ENCODE measurements around the gene WRNIP1.
"Not testable (repeated sequence)": the region's sequence is repeated elsewhere in the genome, so short reads cannot be mapped to it uniquely, and the experiment has no call there.

WRNIP1 gene

GRCh38 chr6:2743280-2744208, 21.6 kb upstream of the WRNIP1 start:
- DNase-seq = no peak

GRCh38 chr6:2744209-2744771, 20.9 kb upstream of the WRNIP1 start:
- DNase-seq = no peak

GRCh38 chr6:2744778-2745177, 20.4 kb upstream of the WRNIP1 start:
- DNase-seq = no peak

DNA sequence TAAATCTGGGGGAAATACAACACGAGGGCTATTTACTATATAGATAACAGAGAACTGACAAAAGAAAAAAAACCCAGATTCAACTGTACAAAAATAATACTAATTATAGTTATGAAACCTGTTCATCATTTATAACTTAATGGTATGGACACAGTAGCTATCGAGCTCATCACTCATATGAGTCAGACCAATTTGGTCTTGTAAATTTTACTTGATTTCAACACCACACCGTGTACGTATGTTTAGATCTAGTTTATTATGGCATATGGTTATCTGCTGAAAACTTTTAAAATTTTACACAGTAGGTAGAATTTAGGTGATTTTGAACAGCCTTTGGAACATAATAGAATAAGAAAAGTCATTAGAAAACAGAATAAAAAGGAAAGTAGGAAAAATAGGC, 19.9 kb upstream of the WRNIP1 start:
- DNase-seq = no peak

DNA sequence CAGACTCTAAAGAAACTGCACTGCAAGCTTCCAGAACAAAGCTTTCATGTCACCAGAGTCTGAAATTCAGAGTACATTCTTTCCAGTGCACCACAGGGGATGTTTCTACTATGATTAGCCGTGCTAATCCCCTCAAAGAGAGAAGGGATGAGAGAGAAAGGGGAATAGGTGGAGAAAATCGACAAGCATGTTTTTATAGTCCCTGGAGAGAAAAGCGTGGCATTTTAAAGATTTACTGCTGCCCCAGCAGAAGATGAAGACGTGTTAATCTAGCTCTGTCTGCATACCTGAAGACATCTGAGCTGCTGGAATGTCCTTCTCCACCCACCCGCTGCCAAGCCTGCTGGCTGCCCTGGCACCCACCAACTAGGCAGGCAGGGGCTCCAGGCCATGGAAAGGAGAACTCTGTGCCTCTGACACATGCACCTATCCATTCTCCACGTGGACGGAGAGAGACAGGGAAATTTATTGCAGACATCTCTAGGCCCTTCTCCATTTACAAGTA, 18.6 kb upstream of the WRNIP1 start:
- no peak for DNase-seq

DNA sequence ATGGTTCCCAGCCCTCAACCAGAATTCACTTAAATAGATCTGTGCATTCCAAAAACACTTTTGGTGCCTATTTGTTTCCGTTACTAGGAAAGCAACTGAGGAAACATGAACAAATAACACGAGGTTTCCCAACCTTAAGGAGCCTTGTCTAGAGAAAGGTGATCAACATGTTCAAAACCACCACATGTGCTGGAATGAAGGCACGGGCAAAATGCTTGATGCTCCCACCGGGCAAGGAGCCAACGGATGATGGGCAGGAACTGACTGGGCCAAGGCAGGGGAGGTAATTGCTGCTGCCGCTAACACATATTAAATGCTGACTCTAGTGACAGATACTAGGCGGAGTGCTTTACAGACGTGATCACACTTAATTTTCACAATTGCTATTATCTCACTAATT, 17.0 kb upstream of the WRNIP1 start:
- DNase-seq = no peak

DNA sequence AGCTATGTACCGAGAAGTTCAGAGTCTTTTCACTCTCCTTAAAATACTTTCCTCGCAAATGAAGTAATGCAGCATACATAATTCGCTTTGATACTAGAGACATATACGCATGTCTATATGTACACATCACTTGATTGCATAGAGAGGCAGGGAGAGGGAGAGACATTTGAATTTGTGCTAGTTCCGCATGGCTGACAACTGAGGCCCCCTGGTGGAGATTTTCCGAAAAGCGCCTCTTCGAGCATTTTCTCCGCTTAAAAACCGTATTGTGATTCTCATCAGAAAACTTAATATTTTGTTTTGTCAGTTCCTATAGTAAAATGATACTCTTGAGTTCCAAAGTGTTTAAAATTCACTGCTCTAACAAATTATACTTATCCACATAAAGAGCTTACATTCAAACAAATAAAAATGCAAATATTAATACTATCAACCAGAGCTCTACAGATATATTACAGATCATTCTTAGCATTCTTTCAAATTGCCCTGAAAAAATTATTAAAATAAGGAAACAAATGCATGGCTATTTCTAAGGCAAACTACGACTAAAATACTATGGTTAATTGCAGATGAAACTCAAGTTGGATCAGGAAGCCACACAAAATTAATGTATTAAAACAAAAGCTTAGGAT, 15.1 kb upstream of the WRNIP1 start:
- DNase-seq = no peak

- DNase-seq = no peak
These were observed 14.4 kb upstream of the WRNIP1 start, which contains the start of gene MYLK4 for GRCh38 chr6:2750832-2751231. MYLK4 (minus strand) TSS chr6:2750922; CDS start chr6:2749294, 1,628 bp downstream.

- no peak for DNase-seq
These were observed 13.3 kb upstream of the WRNIP1 start for GRCh38 chr6:2751871-2752270.

GRCh38 chr6:2752477-2753109, 12.6 kb upstream of the WRNIP1 start:
- DNase-seq = no peak

DNA sequence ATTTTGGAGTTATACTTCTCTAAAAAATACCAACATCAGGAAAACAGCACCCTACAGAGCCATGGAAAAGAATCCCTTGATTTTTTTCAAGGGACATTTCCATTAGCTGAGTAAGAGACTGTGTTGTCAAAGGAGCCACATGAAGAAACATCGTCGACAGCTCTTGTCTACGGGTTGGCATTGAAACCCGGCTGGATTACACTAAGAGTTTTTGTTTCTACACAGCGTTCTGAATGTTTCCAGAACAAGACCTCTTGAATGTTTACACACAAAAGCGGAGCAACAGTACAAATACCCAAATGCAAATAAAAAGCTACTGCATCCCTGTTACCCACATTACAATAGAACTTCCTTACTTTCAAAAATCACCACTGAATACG, 12.1 kb upstream of the WRNIP1 start:
- no peak for DNase-seq

- DNase-seq = no peak
These were observed 11.4 kb upstream of the WRNIP1 start for GRCh38 chr6:2753743-2754142.

DNA sequence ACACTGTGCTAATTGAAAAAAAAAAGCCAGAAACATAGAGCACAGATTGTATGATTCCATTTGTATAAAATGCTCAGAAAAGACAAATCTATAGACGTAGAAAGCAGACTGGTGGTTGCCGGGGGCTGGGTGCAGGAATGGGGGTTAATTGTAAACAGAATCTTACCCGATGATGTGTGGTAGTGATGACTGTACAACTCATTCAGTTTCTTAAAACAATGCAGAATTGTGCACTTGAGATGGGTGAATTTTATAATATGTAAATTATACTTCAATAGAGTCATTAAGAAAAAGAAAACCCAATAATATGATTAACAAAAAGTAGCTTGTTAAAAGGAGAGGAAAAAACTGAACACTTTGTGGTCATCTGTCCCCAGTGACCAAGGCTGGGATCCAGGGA, 10.8 kb upstream of the WRNIP1 start:
- DNase-seq = no peak

GRCh38 chr6:2754911-2755310, 10.3 kb upstream of the WRNIP1 start:
- DNase-seq = no peak

DNA sequence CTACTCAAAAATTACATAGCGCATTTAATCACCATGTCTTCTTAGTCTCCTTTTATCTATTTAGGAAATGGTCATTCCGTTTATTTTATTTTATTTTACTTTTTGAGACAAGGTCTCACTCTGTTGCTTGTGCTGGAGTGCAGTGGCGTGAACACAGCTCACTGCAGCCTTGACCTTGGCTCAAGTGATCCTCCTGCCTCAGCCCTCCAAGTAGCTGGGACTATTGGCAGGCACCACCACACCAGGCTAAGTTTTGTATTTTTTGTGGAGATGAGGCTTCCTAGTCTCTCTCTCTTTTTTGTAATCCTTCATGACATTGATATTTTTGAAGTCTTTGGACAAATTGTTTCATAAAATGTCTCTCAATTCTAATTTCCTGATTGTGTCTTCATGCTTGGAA, 9.7 kb upstream of the WRNIP1 start:
- no peak for DNase-seq

DNA sequence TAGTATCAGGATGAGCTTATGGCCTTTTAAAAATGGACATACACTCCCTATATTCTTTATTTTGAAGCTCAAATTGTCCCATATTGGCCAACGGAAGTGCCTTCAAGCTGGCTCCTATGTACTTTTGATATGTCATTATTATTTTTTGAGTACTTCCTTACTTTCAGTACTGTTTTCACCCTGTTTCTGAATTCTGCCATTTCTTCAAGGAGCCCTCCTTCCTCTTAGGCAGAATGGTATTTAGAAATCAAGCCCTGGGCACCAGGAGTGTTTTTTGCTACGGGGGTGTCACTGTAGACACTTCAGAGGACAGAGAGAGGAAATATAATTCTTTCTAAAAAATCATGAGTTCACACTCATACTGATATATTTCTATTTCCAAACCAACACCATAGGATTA, 9.0 kb upstream of the WRNIP1 start:
- DNase-seq = no peak

GRCh38 chr6:2756687-2757224, 8.4 kb upstream of the WRNIP1 start:
- DNase-seq = no peak

DNA sequence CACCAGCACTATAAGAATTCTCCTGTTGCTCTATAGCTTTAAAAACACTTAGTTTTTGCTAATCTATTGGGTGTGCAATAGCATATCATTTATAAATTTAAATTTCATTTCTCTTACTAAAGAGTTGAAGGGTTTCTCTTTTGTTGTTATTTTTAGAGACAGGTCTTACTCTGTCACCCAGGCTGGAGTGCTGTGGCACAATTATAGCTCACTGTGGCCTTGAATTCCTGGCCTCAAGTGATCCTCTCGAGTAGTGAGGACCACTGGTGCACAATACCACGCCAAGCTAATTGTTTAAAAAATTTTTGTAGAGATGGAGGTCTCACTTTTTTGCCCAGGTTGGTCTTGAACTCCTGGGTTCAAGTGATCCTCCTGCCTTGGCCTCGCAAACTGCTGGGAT, 6.2 kb upstream of the WRNIP1 start:
- no peak for DNase-seq

- no peak for DNase-seq
These were observed 4.0 kb upstream of the WRNIP1 start for GRCh38 chr6:2760882-2761842.

GRCh38 chr6:2762868-2763267, 2.3 kb upstream of the WRNIP1 start:
- not testable (repeated sequence) for DNase-seq

DNA sequence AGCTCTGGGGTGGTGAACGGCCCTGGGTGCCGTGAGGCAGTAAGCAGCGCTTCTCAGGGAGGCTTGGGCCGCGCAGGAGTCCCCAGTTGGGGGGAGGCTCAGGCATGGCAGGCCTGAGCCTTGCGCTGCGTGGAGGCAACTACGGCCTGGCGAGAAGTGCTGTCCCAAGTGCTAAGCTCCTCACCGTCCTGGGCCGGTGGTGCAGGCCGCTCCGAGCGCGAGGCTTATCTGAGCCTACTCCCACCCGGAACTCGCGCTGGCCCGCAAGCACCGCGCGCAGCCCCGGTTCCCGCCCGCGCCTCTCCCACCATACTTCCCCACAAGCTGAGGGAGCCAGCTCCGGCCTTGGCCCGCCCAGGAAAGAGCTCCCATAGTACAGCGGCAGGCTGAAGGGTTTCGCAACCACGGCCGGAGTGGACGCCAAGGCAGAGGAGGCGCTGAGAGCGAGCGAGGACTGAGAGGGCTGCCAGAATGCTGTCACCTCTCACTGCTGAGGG, 1.8 kb upstream of the WRNIP1 start:
- no peak for DNase-seq

Data from NCI-H510A (cell line).